CD4-positive, alpha-beta T cell (primary cell): ENCODE measurements around the gene FCRLA. TPM values are rescaled to one million over a fixed set of nuclear protein-coding genes. Genes with fewer than 3 reads are reported as not detected.
"Not testable (repeated sequence)": the region's sequence is repeated elsewhere in the genome, so short reads cannot be mapped to it uniquely, and the experiment has no call there.

Experiments
- ATAC-seq: fragments of 200-7000 bp; cut with Tn5 transposase; one replicate; pipeline ENCODE4 v1.10.0; 2022; ENCODE audit warnings: mild to moderate bottlenecking; ENCODE audit not compliant: poor library complexity
- CTCF ChIA-PET: fragments of 350-600 bp; sonication (Branson Sonifier 250); formaldehyde crosslinking; loops from one replicate; lab custom pipeline; 2021; ENCODE audit warnings: antibody characterized with exemption, inconsistent platforms; lab: Charles Lee
- POLR2A ChIA-PET: fragments of 350-600 bp; sonication (Branson Sonifier 250); formaldehyde crosslinking; loops from one replicate; lab custom pipeline; 2021; ENCODE audit warnings: antibody characterized with exemption, inconsistent platforms; lab: Charles Lee
- DNase-seq, 14 experiments: peaks; one replicate each; pipeline ENCODE4 v3.0.0-alpha.2; 2013 to 2020; ENCODE audit warnings: mixed read lengths in 2 of 14
- H3K27ac ChIP-seq, 2 donors: one replicate each; pipeline versions ENCODE4 v1.5.1 to v1.7.0; 2013; ENCODE audit warnings: low read length in 2 of 2, low read depth in 1 of 2, mild to moderate bottlenecking in 1 of 2
- H3K27me3 ChIP-seq, 2 experiments: 1 replicate in 1 of 2; 2 replicates in 1 of 2; pipeline versions ENCODE4 v1.6.1 to v1.7.0; 2013; ENCODE audit warnings: low read length in 2 of 2, control low read depth in 1 of 2, mild to moderate bottlenecking in 1 of 2, moderate library complexity in 1 of 2; ENCODE audit not compliant: insufficient read depth in 2 of 2, control insufficient read depth in 1 of 2
- H3K36me3 ChIP-seq: one replicate; pipeline ENCODE4 v1.6.1; 2013; ENCODE audit warnings: low read length, control low read depth; ENCODE audit not compliant: insufficient read depth
- H3K4me1 ChIP-seq: one replicate; pipeline ENCODE4 v1.6.1; 2013; ENCODE audit warnings: low read length, control low read depth; ENCODE audit not compliant: insufficient read depth
- H3K4me3 ChIP-seq: one replicate; pipeline ENCODE4 v1.5.1; 2013; ENCODE audit warnings: mild to moderate bottlenecking, low read length, moderate library complexity
- H3K9me3 ChIP-seq, 2 experiments: 1 replicate in 1 of 2; 2 replicates in 1 of 2; pipeline versions ENCODE4 v1.6.1 to v1.7.0; 2013; ENCODE audit warnings: low read length in 2 of 2, mild to moderate bottlenecking in 2 of 2, control low read depth in 1 of 2, moderate library complexity in 1 of 2; ENCODE audit not compliant: control insufficient read depth in 1 of 2, insufficient read depth in 1 of 2
- H3K27ac Mint-ChIP-seq: one replicate; pipeline ENCODE4 v1.8.0; 2020; ENCODE audit warnings: mixed read lengths
- H3K27me3 Mint-ChIP-seq: one replicate; pipeline ENCODE4 v1.8.0; 2021; ENCODE audit warnings: mixed read lengths
- H3K36me3 Mint-ChIP-seq: one replicate; pipeline ENCODE4 v1.8.0; 2021; ENCODE audit warnings: low read depth, mixed read lengths
- H3K4me1 Mint-ChIP-seq: one replicate; pipeline ENCODE4 v1.8.0; 2021; ENCODE audit warnings: low read depth, mixed read lengths
- H3K4me3 Mint-ChIP-seq: one replicate; pipeline ENCODE4 v1.8.0; 2020; ENCODE audit warnings: mild to moderate bottlenecking, mixed read lengths
- H3K9me3 Mint-ChIP-seq: one replicate; pipeline ENCODE4 v1.8.0; 2020; ENCODE audit warnings: mixed read lengths
- intact Hi-C, 2 experiments: fragments of 100-400 bp; cut with DNase I in 1 of 2; cut with micrococcal nuclease in 1 of 2; formaldehyde crosslinking; loops; one replicate each; pipeline versions ENCODE4 v1.15.1 to v1.9.0; 2023 to 2025; cut with DNase I, micrococcal nuclease
- total RNA-seq, 174 experiments: library from RNA in 2 of 174; stranded (reverse) in 2 of 174; gene quantifications; one replicate each; pipeline ENCODE4 v1.2.3 and lab custom pipeline; 2021 to 2026

Gene FCRLA
- total RNA-seq, 2 experiments from 2014 or later = not detected

DNA sequence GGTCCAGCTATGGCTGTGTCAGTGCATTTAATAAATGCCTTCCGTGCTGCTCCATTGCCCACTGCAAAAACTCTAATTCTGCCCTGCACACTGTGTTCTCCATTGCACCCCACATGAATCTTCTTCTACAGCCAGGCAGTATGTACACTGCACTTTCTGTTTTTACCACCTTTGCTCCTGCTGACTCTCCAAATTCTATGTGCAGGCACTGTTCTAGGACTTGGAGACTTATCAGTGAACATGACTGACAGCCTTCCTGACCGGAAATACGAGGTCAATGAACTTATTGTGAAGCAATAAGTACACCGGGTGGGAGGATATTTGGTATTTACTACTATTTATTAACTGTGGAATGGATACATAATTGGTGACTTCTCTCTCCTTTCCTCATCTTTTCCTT, 42.3 kb upstream of the FCRLA start:
- CTCF ChIA-PET, H3K36me3 Mint-ChIP-seq, H3K4me3 ChIP-seq, H3K4me3 Mint-ChIP-seq, H3K27me3 Mint-ChIP-seq, H3K4me1 Mint-ChIP-seq, H3K27ac Mint-ChIP-seq, H3K36me3 ChIP-seq, H3K4me1 ChIP-seq, intact Hi-C loops, H3K27ac ChIP-seq, H3K27me3 ChIP-seq, H3K9me3 ChIP-seq, POLR2A ChIA-PET, DNase-seq, ATAC-seq, H3K9me3 Mint-ChIP-seq: not testable (repeated sequence)

DNA sequence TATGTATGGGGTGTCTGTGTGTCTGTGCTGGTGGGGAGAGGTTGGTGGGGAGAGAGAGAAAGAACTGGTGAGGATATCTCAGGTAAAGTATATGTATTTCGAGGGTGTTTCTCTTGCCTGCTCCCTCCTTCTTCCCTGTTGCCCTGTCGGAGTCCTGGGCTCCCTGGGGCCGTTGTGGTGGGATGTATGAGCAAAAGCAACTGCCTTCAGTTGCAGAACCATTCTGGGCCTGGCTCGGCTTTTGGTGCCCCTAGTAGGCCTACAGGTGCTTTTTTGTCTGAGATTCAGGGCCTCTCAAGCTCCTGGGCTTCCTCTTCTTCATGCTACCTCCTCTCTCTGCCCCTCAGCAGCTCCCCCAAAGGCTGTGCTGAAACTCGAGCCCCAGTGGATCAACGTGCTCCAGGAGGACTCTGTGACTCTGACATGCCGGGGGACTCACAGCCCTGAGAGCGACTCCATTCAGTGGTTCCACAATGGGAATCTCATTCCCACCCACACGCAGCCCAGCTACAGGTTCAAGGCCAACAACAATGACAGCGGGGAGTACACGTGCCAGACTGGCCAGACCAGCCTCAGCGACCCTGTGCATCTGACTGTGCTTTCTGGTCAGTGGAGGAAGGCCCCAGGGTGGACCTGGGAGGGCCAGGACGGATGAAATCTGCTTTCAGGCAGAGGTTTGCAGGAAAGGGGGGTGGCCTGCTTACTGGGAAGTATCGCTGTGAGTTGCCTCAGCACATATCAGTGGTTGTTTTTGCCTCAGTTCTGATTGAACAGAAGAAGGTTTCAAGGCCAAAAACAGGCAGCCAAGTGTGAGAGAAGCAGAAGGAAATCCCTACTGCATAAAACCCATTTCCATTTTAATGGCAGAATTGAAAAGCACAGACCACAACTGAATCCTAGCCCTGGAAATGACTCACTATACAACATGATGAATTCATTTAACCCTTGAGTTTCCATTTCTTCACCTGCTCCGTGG, 35.7 kb upstream of the FCRLA start:
- H3K4me1 ChIP-seq, H3K36me3 Mint-ChIP-seq, H3K9me3 Mint-ChIP-seq, H3K27ac Mint-ChIP-seq, H3K4me3 Mint-ChIP-seq, H3K27me3 ChIP-seq, H3K36me3 ChIP-seq, H3K9me3 ChIP-seq, H3K4me1 Mint-ChIP-seq, ATAC-seq, intact Hi-C loops, H3K4me3 ChIP-seq, CTCF ChIA-PET, H3K27me3 Mint-ChIP-seq, DNase-seq, H3K27ac ChIP-seq, POLR2A ChIA-PET: not testable (repeated sequence)

DNA sequence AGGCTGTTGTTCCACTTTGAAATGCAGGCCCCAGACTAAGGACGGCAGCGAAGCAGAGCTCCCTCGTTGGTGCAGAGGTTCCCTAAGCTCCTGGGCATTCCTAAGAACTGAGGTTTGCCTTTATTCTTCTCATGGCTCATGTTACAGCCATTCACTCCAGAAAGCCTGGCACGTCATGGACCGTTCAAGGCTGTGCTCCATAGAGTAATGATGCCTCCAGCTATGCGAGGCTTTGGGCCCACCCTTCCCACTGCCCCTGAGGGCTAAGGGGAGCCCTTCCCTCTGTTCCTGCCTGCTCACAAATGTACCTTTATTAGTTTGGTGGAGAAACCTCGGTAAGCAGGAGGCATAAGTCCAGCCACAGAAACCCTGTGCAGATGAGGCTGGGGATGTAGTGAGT, 33.6 kb upstream of the FCRLA start:
- H3K9me3 Mint-ChIP-seq, H3K4me1 Mint-ChIP-seq, H3K4me3 ChIP-seq, DNase-seq, POLR2A ChIA-PET, H3K4me1 ChIP-seq, H3K27me3 ChIP-seq, CTCF ChIA-PET, intact Hi-C loops, H3K4me3 Mint-ChIP-seq, H3K36me3 ChIP-seq, H3K27ac Mint-ChIP-seq, ATAC-seq, H3K36me3 Mint-ChIP-seq, H3K27ac ChIP-seq, H3K9me3 ChIP-seq: not testable (repeated sequence)
- peaks cover 12% of the 10 kb centered on the region for H3K27me3 Mint-ChIP-seq

DNA sequence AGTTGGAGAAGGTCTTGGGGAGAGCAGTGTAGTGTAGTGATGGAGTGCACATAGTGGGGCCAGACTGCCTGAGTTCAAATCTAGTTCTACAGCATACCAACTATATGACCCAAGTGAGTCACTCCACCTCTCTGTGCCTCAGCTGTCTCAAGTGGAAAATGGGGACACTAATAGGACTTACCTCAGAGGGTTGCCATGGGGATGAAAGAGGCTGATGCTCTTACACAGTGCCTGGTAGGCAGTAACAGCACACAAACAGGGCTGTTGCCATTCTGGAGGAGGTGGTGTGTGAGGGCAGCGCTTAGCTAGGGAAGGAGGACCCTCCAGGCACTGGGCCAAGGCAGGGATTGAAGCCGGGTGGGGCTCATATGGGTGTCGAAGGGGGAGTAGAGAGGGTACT, 32.6 kb upstream of the FCRLA start:
- H3K27ac ChIP-seq, H3K9me3 Mint-ChIP-seq, H3K4me3 ChIP-seq, H3K27ac Mint-ChIP-seq, H3K4me3 Mint-ChIP-seq, H3K36me3 Mint-ChIP-seq, ATAC-seq, CTCF ChIA-PET, H3K36me3 ChIP-seq, H3K4me1 Mint-ChIP-seq, H3K27me3 ChIP-seq, POLR2A ChIA-PET, DNase-seq, H3K9me3 ChIP-seq, intact Hi-C loops, H3K4me1 ChIP-seq: not testable (repeated sequence)
- peaks cover 15% of the 10 kb centered on the region for H3K27me3 Mint-ChIP-seq

DNA sequence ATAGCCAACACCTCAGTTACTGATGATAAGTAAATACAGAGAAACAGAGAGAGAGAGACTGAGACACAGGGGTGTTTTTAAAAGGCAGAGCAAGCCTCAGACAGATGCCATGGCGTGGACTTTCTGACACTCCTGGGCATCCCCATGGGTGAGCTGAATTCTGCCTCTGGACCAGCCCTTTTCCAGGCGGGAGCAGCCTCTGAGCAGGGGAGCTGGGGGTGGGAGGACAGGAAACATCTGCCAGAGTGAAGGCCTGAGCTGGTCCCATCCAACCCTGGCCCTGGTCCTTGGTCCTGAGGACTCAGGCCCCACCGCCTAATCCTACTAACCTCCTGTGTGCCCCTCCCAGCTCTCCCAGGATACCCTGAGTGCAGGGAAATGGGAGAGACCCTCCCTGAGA, 32.1 kb upstream of the FCRLA start:
- intact Hi-C loops, ATAC-seq, H3K9me3 Mint-ChIP-seq, H3K27ac ChIP-seq, DNase-seq, H3K4me3 ChIP-seq, H3K27ac Mint-ChIP-seq, H3K9me3 ChIP-seq, POLR2A ChIA-PET, CTCF ChIA-PET, H3K4me1 Mint-ChIP-seq, H3K36me3 Mint-ChIP-seq, H3K36me3 ChIP-seq, H3K4me1 ChIP-seq, H3K27me3 ChIP-seq, H3K4me3 Mint-ChIP-seq: not testable (repeated sequence)
- H3K27me3 Mint-ChIP-seq = peaks cover 15% of the 10 kb centered on the region
